ENCODE results near the gene APMAP. TPM values are rescaled to one million over a fixed set of nuclear protein-coding genes. Genes with fewer than 3 reads are reported as not detected.

APMAP gene
- total and polyA plus RNA-seq, 10 of the 15 experiments (the other 5 are each of a cell fraction or from before 2014, with no cell fraction given), result 12.1 to 60.2 (median 32.7) TPM

GRCh38 chr20:24983896-24984295 lies 8.7 kb downstream of the APMAP start (continued):
- TF ChIP-seq BCLAF1 (IDR thresholded peaks at IDR 0.05), result no peak
- TF ChIP-seq ZBTB33 (IDR thresholded peaks at IDR 0.05), result no peak
- TF ChIP-seq EED (IDR thresholded peaks at IDR 0.05; ENCODE audit: low read depth), result no peak
- TF ChIP-seq ZNF24 (IDR thresholded peaks at IDR 0.05), result no peak
- TF ChIP-seq MYC (IDR thresholded peaks at IDR 0.05; ENCODE audit: insufficient read depth, insufficient read length, insufficient replicate concordance, low read length, severe bottlenecking), result no peak
- no peak for TF ChIP-seq NR2F1 (conservative IDR thresholded peaks at IDR 0.05)

- Histone ChIP-seq H3K4me2 (ENCODE audit: control insufficient read depth, insufficient read depth) (no peak overlapping the region), H3K27me3 (replicated peaks in 1 of 2; ENCODE audit: control insufficient read depth in 2 of 2, insufficient read depth in 2 of 2, low read length in 1 of 2) (no peaks in the 10 kb centered on the region), H3K9ac (ENCODE audit: control insufficient read depth, insufficient read depth, low read length) (no peak overlapping the region), H3K79me2 (ENCODE audit: control insufficient read depth, insufficient read depth, low read length) (peaks cover 6% of the 10 kb centered on the region), H3K27ac (ENCODE audit: control insufficient read depth, insufficient read depth) (no peak overlapping the region), H2AFZ (ENCODE audit: control insufficient read depth, low read depth, low read length) (no peak overlapping the region), H3K9me3 (replicated peaks; ENCODE audit: control insufficient read depth, insufficient read depth, low read length) (peaks cover 11% of the 10 kb centered on the region; the same call in 2 of the 3 replicates), H4K20me1 (ENCODE audit: control insufficient read depth, insufficient read depth) (no peaks in the 10 kb centered on the region), H3K4me3 (no peak overlapping the region), H3K36me3 (ENCODE audit: control insufficient read depth in 2 of 2, insufficient read depth in 2 of 2, low read length in 1 of 2) (peaks cover 15 to 16% of the 10 kb centered on the region in 2 experiments), H3K4me1 (ENCODE audit: control insufficient read depth, insufficient read depth, low read length) (no peaks in the 10 kb centered on the region)
- in situ Hi-C loops (cut with MboI), result no loop called here
- ChIA-PET POLR2A (no interaction called here), RAD21 (ENCODE audit: unreplicated experiment) (no interaction called here), CTCF (interaction anchor here (1.2 kb wide), 1 partner anchor 84 kb away, joined by 4 read pairs; no protein-coding TSS in a partner anchor), SMC1A (ENCODE audit: uncharacterized antibody, unreplicated experiment) (no interaction called here)
- FAIRE-seq, result no peak
- ATAC-seq, result no peak
- DNase-seq (ENCODE audit: low read depth, low spot score), result no peak
- intact Hi-C loops (cut with micrococcal nuclease; ENCODE audit: unreplicated experiment), result no loop called here
- 63% methylated on average over 3 of the region's 3 CpGs for WGBS (ENCODE audit: insufficient coverage, insufficient replicate concordance, low lambda C conversion rate, missing lambda C conversion rate)
- no TSS peak for BruUV-seq (replicated peaks)
- TF ChIP-seq POU2F2 (IDR thresholded peaks at IDR 0.05; ENCODE audit: borderline replicate concordance, low read depth, low read length) (no peak), ZBED1 (IDR thresholded peaks at IDR 0.05; ENCODE audit: borderline replicate concordance) (no peak), CHD4 (IDR thresholded peaks at IDR 0.05) (no peak), BMI1 (IDR thresholded peaks at IDR 0.05; ENCODE audit: borderline replicate concordance) (no peak), POLR2A (IDR thresholded peaks at IDR 0.05; ENCODE audit: low read depth, low read length) (no peak), ZNF217 (IDR thresholded peaks at IDR 0.05) (no peak), HSF1 (IDR thresholded peaks at IDR 0.05; ENCODE audit: low read depth, low read length) (no peak), ATF7 (IDR thresholded peaks at IDR 0.05; ENCODE audit: low read depth) (no peak), RAD51 (IDR thresholded peaks at IDR 0.05) (no peak), HDAC2 (IDR thresholded peaks at IDR 0.05) (no peak), EGR1 (IDR thresholded peaks at IDR 0.05; ENCODE audit: borderline replicate concordance in 1 of 2, low read depth in 2 of 2, low read length in 2 of 2) (no peak), ESRRA (IDR thresholded peaks at IDR 0.05; ENCODE audit: low read length) (no peak), ETV6 (conservative IDR thresholded peaks at IDR 0.05 in 1 of 2, IDR thresholded peaks at IDR 0.05 in 1 of 2; ENCODE audit: borderline replicate concordance in 1 of 2, low read depth in 1 of 2) (no peak)
These were observed 10.8 kb downstream of the APMAP start for GRCh38 chr20:24981790-24982189.
